H1 (cell line): ENCODE measurements around the gene KRT85. TPM values are rescaled to one million over a fixed set of nuclear protein-coding genes. Genes with fewer than 3 reads are reported as not detected.

Source experiments
- CTCF ChIA-PET: fragments of 300-600 bp; sonication (Branson Sonifier 250); formaldehyde crosslinking; loops from one replicate; lab custom pipeline; 2021; ENCODE audit not compliant: partially characterized antibody; lab: Charles Lee
- POLR2A ChIA-PET: fragments of 300-600 bp; sonication (Branson Sonifier 250); formaldehyde crosslinking; loops from one replicate; lab custom pipeline; 2021; ENCODE audit warnings: inconsistent platforms; ENCODE audit not compliant: partially characterized antibody; lab: Charles Lee
- DNase-seq, 2 experiments: peaks; one replicate each; pipeline versions ENCODE4 v3.0.0 to v3.0.0-alpha.2; 2010 to 2022; ENCODE audit warnings: low spot score in 2 of 2, low read depth in 1 of 2, mixed read lengths in 1 of 2
- FAIRE-seq: peaks from 2 replicates; lab custom pipeline; 2011; peaks lifted over from hg19 to GRCh38; lab: Jason Lieb, UNC
- H2AFZ ChIP-seq: 2 replicates; pipeline ENCODE4 v1.8.1; 2012; ENCODE audit warnings: low read length, inconsistent platforms
- H2AK5ac ChIP-seq: 2 replicates; pipeline ENCODE4 v1.6.1; 2013; ENCODE audit warnings: low read depth, low read length
- H2BK120ac ChIP-seq: replicated peaks from 2 replicates; pipeline ENCODE3; 2013; ENCODE audit warnings: low read depth, low read length, inconsistent platforms
- H2BK12ac ChIP-seq: 2 replicates; pipeline ENCODE4 v1.6.1; 2013; ENCODE audit warnings: low read depth, low read length
- H2BK15ac ChIP-seq: 2 replicates; pipeline ENCODE4 v1.6.1; 2013; ENCODE audit warnings: low read length
- H2BK20ac ChIP-seq: 2 replicates; pipeline ENCODE4 v1.6.1; 2013; ENCODE audit warnings: low read length
- H2BK5ac ChIP-seq: 2 replicates; pipeline ENCODE4 v1.6.1; 2013; ENCODE audit warnings: low read depth, low read length
- H3K14ac ChIP-seq: 2 replicates; pipeline ENCODE4 v1.6.1; 2013; ENCODE audit warnings: inconsistent platforms; ENCODE audit not compliant: insufficient read length
- H3K18ac ChIP-seq: 2 replicates; pipeline ENCODE4 v1.6.1; 2013; ENCODE audit warnings: low read length; ENCODE audit errors: extremely low read depth
- H3K23ac ChIP-seq: 2 replicates; pipeline ENCODE4 v1.6.1; 2013; ENCODE audit warnings: inconsistent platforms; ENCODE audit not compliant: insufficient read length
- H3K23me2 ChIP-seq: 2 replicates; pipeline ENCODE4 v1.6.1; 2013; ENCODE audit warnings: low read depth, low read length
- H3K27ac ChIP-seq: 2 replicates; pipeline ENCODE4 v1.6.1; 2011; ENCODE audit warnings: low read depth, low read length, inconsistent platforms
- H3K27me3 ChIP-seq, 4 experiments: replicated peaks in 1 of 4; 1 replicate in 1 of 4; 2 replicates in 3 of 4; pipeline versions ENCODE4 v1.6.1 to v1.8.1; 2011 to 2013; ENCODE audit warnings: low read length in 3 of 4, mild to moderate bottlenecking in 3 of 4, inconsistent platforms in 2 of 4, mixed read lengths in 2 of 4, moderate library complexity in 1 of 4; ENCODE audit not compliant: control insufficient read depth in 3 of 4, insufficient read depth in 3 of 4; ENCODE audit errors: extremely low read depth in 1 of 4
- H3K36me3 ChIP-seq, 4 experiments: 2 replicates each; pipeline versions ENCODE4 v1.6.1 to v1.8.1; 2011 to 2013; ENCODE audit warnings: mild to moderate bottlenecking in 4 of 4, low read length in 3 of 4, moderate library complexity in 2 of 4, control low read depth in 1 of 4, inconsistent platforms in 1 of 4; ENCODE audit not compliant: insufficient read depth in 4 of 4, control insufficient read depth in 2 of 4
- H3K4ac ChIP-seq: replicated peaks from 2 replicates; pipeline ENCODE3; 2013; ENCODE audit warnings: low read length, low read depth, mixed read lengths, inconsistent platforms; ENCODE audit not compliant: insufficient read length
- H3K4me1 ChIP-seq, 4 experiments: replicated peaks in 1 of 4; 1 replicate in 1 of 4; 2 replicates in 3 of 4; pipeline versions ENCODE4 v1.6.1 to v1.8.1; 2011 to 2013; ENCODE audit warnings: low read length in 3 of 4, inconsistent platforms in 2 of 4, mixed read lengths in 1 of 4; ENCODE audit not compliant: insufficient read depth in 4 of 4, control insufficient read depth in 3 of 4
- H3K4me2 ChIP-seq, 2 experiments: 2 replicates each; pipeline versions ENCODE4 v1.6.1 to v1.8.1; 2011 to 2013; ENCODE audit warnings: low read depth in 2 of 2, low read length in 2 of 2, control low read depth in 1 of 2, inconsistent platforms in 1 of 2, mild to moderate bottlenecking in 1 of 2; ENCODE audit not compliant: insufficient read depth in 1 of 2
- H3K4me3 ChIP-seq, 4 experiments: fragments of 200-600, 300-600 bp in 1 of 4; sonication (generic), shearing (Covaris generic), sonication (Bioruptor Twin) in 1 of 4; 2 replicates each; pipeline versions ENCODE4 v1.5.1 to v1.8.1; 2011 to 2016; ENCODE audit warnings: low read length in 4 of 4, low read depth in 3 of 4, control low read depth in 2 of 4, inconsistent platforms in 2 of 4, mild to moderate bottlenecking in 2 of 4, mixed read lengths in 1 of 4, moderate library complexity in 1 of 4; ENCODE audit not compliant: insufficient read depth in 2 of 4; ENCODE audit errors: extremely low read depth in 1 of 4
- H3K56ac ChIP-seq: replicated peaks from 2 replicates; pipeline ENCODE3; 2013; ENCODE audit warnings: low read depth, mild to moderate bottlenecking, mixed read lengths, low read length, inconsistent platforms; ENCODE audit not compliant: insufficient read length
- H3K79me1 ChIP-seq: 2 replicates; pipeline ENCODE4 v1.6.1; 2013; ENCODE audit warnings: low read depth, low read length, control low read depth
- H3K79me2 ChIP-seq, 2 experiments: 2 replicates each; pipeline versions ENCODE4 v1.6.1 to v1.8.1; 2012 to 2013; ENCODE audit warnings: low read length in 2 of 2, mild to moderate bottlenecking in 2 of 2, inconsistent platforms in 1 of 2; ENCODE audit not compliant: insufficient read depth in 2 of 2, control insufficient read depth in 1 of 2
- H3K9ac ChIP-seq, 4 experiments: replicated peaks in 1 of 4; 1 replicate in 1 of 4; 2 replicates in 3 of 4; pipeline versions ENCODE4 v1.6.1 to v1.8.1; 2011 to 2013; ENCODE audit warnings: low read depth in 3 of 4, low read length in 3 of 4, control low read depth in 2 of 4, mild to moderate bottlenecking in 2 of 4, moderate library complexity in 2 of 4, inconsistent platforms in 1 of 4; ENCODE audit errors: extremely low read depth in 1 of 4
- H3K9me3 ChIP-seq, 2 experiments: 2 replicates each; pipeline versions ENCODE4 v1.6.1 to v1.8.1; 2012 to 2013; ENCODE audit warnings: mild to moderate bottlenecking in 2 of 2, moderate library complexity in 2 of 2, control low read depth in 1 of 2, inconsistent platforms in 1 of 2, low read depth in 1 of 2, low read length in 1 of 2, mixed read lengths in 1 of 2; ENCODE audit not compliant: insufficient read depth in 2 of 2
- H4K20me1 ChIP-seq, 2 experiments: replicated peaks in 1 of 2; 2 replicates each; pipeline versions ENCODE3 to v1.8.1; 2011 to 2013; ENCODE audit warnings: inconsistent platforms in 2 of 2, low read length in 2 of 2, mild to moderate bottlenecking in 1 of 2; ENCODE audit not compliant: insufficient read depth in 2 of 2, control insufficient read depth in 1 of 2
- H4K5ac ChIP-seq: 2 replicates; pipeline ENCODE4 v1.6.1; 2013; ENCODE audit warnings: low read length, low read depth, mixed read lengths, inconsistent platforms; ENCODE audit not compliant: insufficient read length
- H4K8ac ChIP-seq: 2 replicates; pipeline ENCODE4 v1.8.0; 2013; ENCODE audit warnings: mild to moderate bottlenecking, moderate library complexity, low read length, inconsistent platforms; ENCODE audit not compliant: insufficient read depth; ENCODE audit errors: extremely low read depth
- H4K91ac ChIP-seq: replicated peaks from 2 replicates; pipeline ENCODE3; 2013; ENCODE audit warnings: low read length, mixed read lengths, inconsistent platforms; ENCODE audit not compliant: insufficient read length
- BCL11A ChIP-seq, 2 experiments: IDR thresholded peaks; one replicate each; pipeline ENCODE4 v1.6.1; 2011; ENCODE audit warnings: low read depth in 2 of 2, low read length in 2 of 2, mild to moderate bottlenecking in 2 of 2
- BRCA1 ChIP-seq: IDR thresholded peaks from 2 replicates; pipeline ENCODE4 v1.6.1; 2012; ENCODE audit warnings: low read depth, low read length, improper control_type of control experiment
- HDAC2 ChIP-seq, 2 experiments: fragments of 300-600 bp in 1 of 2; sonication (generic) in 1 of 2; IDR thresholded peaks; 2 replicates each; pipeline ENCODE4 v1.6.1; 2011 to 2012; ENCODE audit warnings: low read depth in 2 of 2, low read length in 2 of 2, mild to moderate bottlenecking in 2 of 2, moderate library complexity in 2 of 2, borderline replicate concordance in 1 of 2, inconsistent platforms in 1 of 2
- MAFK ChIP-seq: IDR thresholded peaks from 2 replicates; pipeline ENCODE4 v1.6.1; 2012; ENCODE audit warnings: low read depth, mild to moderate bottlenecking, improper control_type of control experiment, low read length
- POLR2AphosphoS5 ChIP-seq: IDR thresholded peaks from 2 replicates; pipeline ENCODE4 v1.6.1; 2011; ENCODE audit warnings: low read depth, low read length
- SIX5 ChIP-seq: IDR thresholded peaks from 2 replicates; pipeline ENCODE4 v1.6.1; 2011; ENCODE audit warnings: mild to moderate bottlenecking, low read depth, low read length
- SP1 ChIP-seq: IDR thresholded peaks from 2 replicates; pipeline ENCODE4 v1.6.1; 2011; ENCODE audit warnings: low read depth, low read length
- WGBS, 2 experiments: shearing (Covaris generic) in 1 of 2; methylation state at CpG; one replicate each; pipeline versions ENCODE4 v1.1.6 to v1.1.7; 2013 to 2015; ENCODE audit warnings: low lambda C conversion rate in 2 of 2, mixed read lengths in 2 of 2, inconsistent platforms in 1 of 2, low coverage in 1 of 2, missing lambda C conversion rate in 1 of 2; ENCODE audit not compliant: insufficient replicate concordance in 2 of 2, insufficient coverage in 1 of 2, insufficient read length in 1 of 2; ENCODE audit errors: extremely low coverage in 1 of 2, missing lambda C conversion rate in 1 of 2; 5-methylcytosine and 5-hydroxymethylcytosine counted together
- polyA plus RNA-seq, 7 experiments: library from polyadenylated mRNA; depleted of rRNA in 3 of 7; stranded (reverse) in 5 of 7; unstranded in 2 of 7; fragments of >200 nt in 5 of 7; fragments of 200-250 nt in 2 of 7; gene quantifications; 1 replicate in 5 of 7; 2 replicates in 1 of 7; 4 replicates in 1 of 7; pipeline versions ENCODE4 v1.2.1 to v1.2.3, GENCODE V29; 2011 to 2013; ENCODE audit warnings: missing spikeins in 2 of 7, mixed read lengths in 2 of 7
- total RNA-seq: library from RNA; stranded (reverse); fragmentation: NEBNext Ultra II Directional; extraction: Animal tissue kit (Norgen Biotek cat#: 25700); gene quantifications from 2 replicates; pipeline ENCODE4 v1.2.1, GENCODE V29; 2021

KRT85 gene
- total and polyA plus RNA-seq, 2 of the 8 experiments (the other 6 are each of a cell fraction or from before 2014, with no cell fraction given): not detected

- Histone ChIP-seq H3K4me1 (no peaks in the 10 kb centered on the region), H3K18ac (no peak overlapping the region), H3K9me3 (no peaks in the 10 kb centered on the region), H3K4me2 (no peak overlapping the region), H2AFZ (no peak overlapping the region), H2BK120ac (no peak overlapping the region), H3K23me2 (no peaks in the 10 kb centered on the region), H4K8ac (no peak overlapping the region), H2BK12ac (no peak overlapping the region), H4K20me1 (no peaks in the 10 kb centered on the region), H3K36me3 (no peaks in the 10 kb centered on the region), H3K79me2 (no peaks in the 10 kb centered on the region), H3K56ac (no peak overlapping the region), H2AK5ac (no peak overlapping the region), H3K4me3 (no peak overlapping the region), H2BK5ac (no peak overlapping the region), H3K23ac (no peak overlapping the region), H3K27me3 (no peaks in the 10 kb centered on the region), H3K14ac (no peak overlapping the region), H4K91ac (no peak overlapping the region), H4K5ac (no peak overlapping the region), H3K4ac (no peak overlapping the region), H3K79me1 (no peaks in the 10 kb centered on the region), H2BK15ac (no peak overlapping the region), H3K9ac (no peak overlapping the region), H2BK20ac (no peak overlapping the region), H3K27ac (no peak overlapping the region)
- no peak for TF ChIP-seq SP1
- no peak for TF ChIP-seq SIX5
- TF ChIP-seq POLR2AphosphoS5: no peak
- TF ChIP-seq MAFK: no peak
- TF ChIP-seq BCL11A (IDR thresholded peaks at IDR 0.05; ENCODE audit: low read depth in 2 of 2, low read length in 2 of 2): no peak
- TF ChIP-seq HDAC2 (IDR thresholded peaks at IDR 0.05; ENCODE audit: borderline replicate concordance in 1 of 2, low read depth in 2 of 2, low read length in 2 of 2): no peak
- TF ChIP-seq BRCA1: no peak
- DNase-seq (no peak), FAIRE-seq (no peak)
- POLR2A ChIA-PET: no interaction called here
- CTCF ChIA-PET: interaction anchor here (1.0 to 10.9 kb wide), 6 partner anchors 16 to 216 kb away, joined by 3 to 126 read pairs (median 6); no protein-coding TSS in a partner anchor
- 56% methylated on average over 4 of the region's 4 CpGs; no CpG with 5 or more reads in 1 of the 2 experiments for WGBS, 2 experiments
Measured at GRCh38 chr12:52346593-52346992, 20.7 kb downstream of the KRT85 start.
